Osteoblast (primary cell): ENCODE data around the gene SESN2. TPM values are rescaled to one million over a fixed set of nuclear protein-coding genes. Genes with fewer than 3 reads are reported as not detected.

Source experiments
- DNase-seq: peaks from one replicate; pipeline ENCODE4 v3.0.0; 2011; ENCODE audit warnings: low spot score, mixed read lengths; ENCODE audit not compliant: insufficient read length; ENCODE audit errors: missing footprints
- H2AFZ ChIP-seq: 2 replicates; pipeline ENCODE4 v1.6.0; 2011; ENCODE audit warnings: mild to moderate bottlenecking, low read length
- H3K27ac ChIP-seq: 2 replicates; pipeline ENCODE4 v1.5.1; 2011; ENCODE audit warnings: mild to moderate bottlenecking, low read depth, low read length, moderate library complexity
- H3K27me3 ChIP-seq: 2 replicates; pipeline ENCODE4 v1.6.0; 2012; ENCODE audit warnings: mild to moderate bottlenecking, control low read depth, inconsistent platforms, low read length, moderate library complexity; ENCODE audit not compliant: insufficient read depth
- H3K36me3 ChIP-seq: 2 replicates; pipeline ENCODE4 v1.5.1; 2011; ENCODE audit warnings: mild to moderate bottlenecking, low read length, control low read depth, moderate library complexity; ENCODE audit not compliant: insufficient read depth
- H3K4me1 ChIP-seq: 2 replicates; pipeline ENCODE4 v1.5.1; 2011; ENCODE audit warnings: mild to moderate bottlenecking, low read length, control low read depth, moderate library complexity; ENCODE audit not compliant: insufficient read depth
- H3K4me2 ChIP-seq: 2 replicates; pipeline ENCODE4 v1.6.0; 2011; ENCODE audit warnings: mild to moderate bottlenecking, low read length; ENCODE audit not compliant: insufficient read depth
- H3K4me3 ChIP-seq: fragments of 200-600 bp; sonication (generic); 3 replicates; pipeline ENCODE4 v1.5.1; 2012; ENCODE audit warnings: mild to moderate bottlenecking, low read length, inconsistent platforms; ENCODE audit not compliant: insufficient read depth
- H3K79me2 ChIP-seq: 2 replicates; pipeline ENCODE4 v1.6.0; 2012; ENCODE audit warnings: mild to moderate bottlenecking, low read length, control low read depth, inconsistent platforms; ENCODE audit not compliant: insufficient read depth
- H3K9me3 ChIP-seq: 2 replicates; pipeline ENCODE4 v1.5.1; 2011; ENCODE audit warnings: low read depth, low read length, control low read depth
- H4K20me1 ChIP-seq: 2 replicates; pipeline ENCODE4 v1.6.0; 2012; ENCODE audit warnings: mild to moderate bottlenecking, low read length, control low read depth; ENCODE audit not compliant: insufficient read depth
- CTCF ChIP-seq: IDR thresholded peaks from 2 replicates; pipeline ENCODE4 v1.5.1; 2011; ENCODE audit warnings: mild to moderate bottlenecking, low read depth, low read length, moderate library complexity; ENCODE audit errors: extremely low read depth
- total RNA-seq: library from RNA; depleted of rRNA; stranded (reverse); fragments of >200 nt; gene quantifications from 2 replicates; pipeline ENCODE4 v1.2.3, GENCODE V29; 2012

Gene SESN2
- total RNA-seq, 1 donor = 59.7 TPM

DNA sequence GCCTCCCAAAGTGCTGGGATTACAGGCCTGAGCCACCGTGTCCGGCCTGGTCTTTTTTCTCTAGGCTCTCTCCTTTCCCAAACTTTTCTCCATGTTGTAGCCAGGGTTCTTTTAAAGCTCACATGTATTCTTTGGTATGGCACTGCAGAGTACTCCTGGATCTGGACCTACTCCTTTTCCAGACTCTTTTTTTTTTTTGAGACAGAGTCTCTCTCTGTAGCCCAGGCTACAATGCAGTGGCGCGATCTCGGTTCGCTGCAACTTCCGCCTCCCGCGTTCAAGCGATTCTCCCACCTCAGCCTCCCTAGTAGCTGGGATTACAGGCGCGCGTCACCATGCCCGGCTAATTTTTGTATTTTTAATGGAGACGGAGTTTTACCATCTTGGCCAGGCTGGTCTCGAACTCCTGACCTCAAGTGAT is 68.9 kb downstream of the SESN2 start:
- H3K4me2 ChIP-seq = peak overlapping the region; percentile 89
- H3K27ac ChIP-seq = peak overlapping the region; percentile 87
- H3K79me2 ChIP-seq = peaks cover 11% of the 10 kb centered on the region
- no peak for DNase-seq
- H3K36me3 ChIP-seq = peaks cover 19% of the 10 kb centered on the region
- TF ChIP-seq CTCF = no peak
- H3K9me3 ChIP-seq = no peaks in the 10 kb centered on the region
- H3K4me3 ChIP-seq = peak overlapping the region; percentile 81
- H4K20me1 ChIP-seq = no peaks in the 10 kb centered on the region
- no peaks in the 10 kb centered on the region for H3K27me3 ChIP-seq
- H3K4me1 ChIP-seq = peaks cover 5% of the 10 kb centered on the region
- peak overlapping the region; percentile 91 for H2AFZ ChIP-seq

GRCh38 chr1:28329395-28330153 is 70.3 kb downstream of the SESN2 start:
- peak; percentile 39 for DNase-seq
- TF ChIP-seq CTCF = no peak
- H3K27me3 ChIP-seq = no peaks in the 10 kb centered on the region
- H2AFZ ChIP-seq = peak overlapping the region; percentile 91
- H3K79me2 ChIP-seq = peaks cover 11% of the 10 kb centered on the region
- H3K4me1 ChIP-seq = peaks cover 5% of the 10 kb centered on the region
- H3K9me3 ChIP-seq = no peaks in the 10 kb centered on the region
- H4K20me1 ChIP-seq = no peaks in the 10 kb centered on the region
- H3K27ac ChIP-seq = peak overlapping the region; percentile 87
- peak overlapping the region; percentile 81 for H3K4me3 ChIP-seq
- H3K36me3 ChIP-seq = peaks cover 28% of the 10 kb centered on the region
- peak overlapping the region; percentile 89 for H3K4me2 ChIP-seq

Other genes with a start within 250 kb of the SESN2 start
- 10.9 and 13.3 TPM in 2 replicates for gene EYA3, start 170.9 kb upstream of the SESN2 start, total RNA-seq
- under 0.01 TPM in 2 replicates for gene PTAFR, start 82.8 kb upstream of the SESN2 start, total RNA-seq
- gene DNAJC8, start 26.5 kb upstream of the SESN2 start, total RNA-seq = 60.1 and 63.4 TPM in 2 replicates
- 51.8 and 53.3 TPM in 2 replicates for gene ATP5IF1, start 23.4 kb upstream of the SESN2 start, total RNA-seq
- 14.7 and 19.5 TPM in 2 replicates for gene MED18, start 69.5 kb downstream of the SESN2 start, total RNA-seq
- 12.7 and 14.7 TPM in 2 replicates for gene PHACTR4, start 110.2 kb downstream of the SESN2 start, total RNA-seq
- gene RCC1, start 246.5 kb downstream of the SESN2 start, total RNA-seq = 32.1 and 35.1 TPM in 2 replicates